IPS DF 4.7 (cell line): ENCODE results near the gene DISP2.

Experiments
- DNase-seq: peaks from one replicate; pipeline ENCODE4 v3.0.0-alpha.2; 2013; ENCODE audit warnings: low spot score; ENCODE audit errors: extremely low read depth

Gene DISP2

GRCh38 chr15:40357723-40358470, at the start of gene DISP2:
Gene DISP2, plus strand, starts transcription at chr15:40358219. Its CDS starts 103 bp downstream, at chr15:40358322.
- no peak for DNase-seq

GRCh38 chr15:40309344-40309862, 48.6 kb upstream of the DISP2 start:
- DNase-seq = no peak

- DNase-seq = no peak
Observed at GRCh38 chr15:40310001-40310959, 47.7 kb upstream of the DISP2 start.

GRCh38 chr15:40310993-40311392, 47.0 kb upstream of the DISP2 start:
- DNase-seq = no peak

GRCh38 chr15:40312370-40313158, 45.5 kb upstream of the DISP2 start:
- no peak for DNase-seq

GRCh38 chr15:40313531-40314398, 44.3 kb upstream of the DISP2 start:
- no peak for DNase-seq

GRCh38 chr15:40314723-40315276, 43.2 kb upstream of the DISP2 start:
- DNase-seq = no peak

- no peak for DNase-seq
Observed at GRCh38 chr15:40316931-40317330, 41.1 kb upstream of the DISP2 start.

GRCh38 chr15:40317580-40317979, 40.4 kb upstream of the DISP2 start:
- DNase-seq = no peak

- DNase-seq = no peak
Observed at GRCh38 chr15:40320409-40320808, 37.6 kb upstream of the DISP2 start.

GRCh38 chr15:40320931-40321371, 37.1 kb upstream of the DISP2 start:
- no peak for DNase-seq

GRCh38 chr15:40322531-40323238, 35.3 kb upstream of the DISP2 start:
- no peak for DNase-seq

GRCh38 chr15:40323239-40323952, 34.6 kb upstream of the DISP2 start, which contains the start of gene INAFM2:
Gene INAFM2, plus strand, starts transcription at chr15:40323692. Its CDS starts 364 bp downstream, at chr15:40324056.
- peak; percentile 84 for DNase-seq

- DNase-seq = no peak
Observed at GRCh38 chr15:40323953-40324937, 33.8 kb upstream of the DISP2 start.

GRCh38 chr15:40325188-40325587, 32.8 kb upstream of the DISP2 start:
- no peak for DNase-seq

- no peak for DNase-seq
Observed at GRCh38 chr15:40325700-40326099, 32.3 kb upstream of the DISP2 start.

GRCh38 chr15:40327457-40327856, 30.6 kb upstream of the DISP2 start:
- DNase-seq = no peak
